ENCODE results near the gene CDH4. TPM values are rescaled to one million over a fixed set of nuclear protein-coding genes. Genes with fewer than 3 reads are reported as not detected.

CDH4 gene
- total and polyA plus RNA-seq, 2 of the 4 experiments (the other 2 are of a cell fraction) = 1.6 to 3.5 TPM

- H4K8ac ChIP-seq (ENCODE audit: low read depth in 2 of 2, low read length in 2 of 2) = no peak overlapping the region
- H2BK20ac ChIP-seq (ENCODE audit: low read depth, low read length) = no peak overlapping the region
- peaks cover 3% of the 10 kb centered on the region for H3K9me3 ChIP-seq (ENCODE audit: control insufficient read depth, insufficient read depth, low read length)
- H3K4me1 ChIP-seq (ENCODE audit: control insufficient read depth, insufficient read depth, low read length) = peaks cover 6% of the 10 kb centered on the region; the same call in 1 of the 2 replicates
- no peak overlapping the region for H2AK9ac ChIP-seq (replicated peaks; ENCODE audit: low read depth, low read length, poor library complexity)
- no peak overlapping the region for H4K91ac ChIP-seq (ENCODE audit: insufficient read depth, low read depth, low read length)
- ATAC-seq (ENCODE audit: low read depth) (no peak), DNase-seq (no peak)
- no peak overlapping the region for H3K4ac ChIP-seq (ENCODE audit: low read depth, low read length)
- no peak overlapping the region for H3K14ac ChIP-seq (replicated peaks; ENCODE audit: low read depth, low read length)
- intact Hi-C loops (cut with micrococcal nuclease) = loop anchor here (10.0 kb wide), 1 partner anchor 1203 kb away; no protein-coding TSS in a partner anchor
- peaks cover 6 to 9% of the 10 kb centered on the region in 2 experiments; a peak in 2 of 4 replicates for H3K79me1 ChIP-seq (ENCODE audit: low read depth in 1 of 2, low read length in 2 of 2)
- no peak overlapping the region for H2BK15ac ChIP-seq (ENCODE audit: low read depth, low read length)
- CTCF ChIA-PET = interaction anchor here (0.6 kb wide), 1 partner anchor 894 kb away, joined by 3 read pairs; no protein-coding TSS in a partner anchor
- BruUV-seq (replicated peaks) = no TSS peak
- H4K5ac ChIP-seq (ENCODE audit: low read depth, low read length) = no peak overlapping the region
- H2AFZ ChIP-seq (replicated peaks; ENCODE audit: low read length, poor library complexity) = no peak overlapping the region
- H3K23ac ChIP-seq (ENCODE audit: low read depth, low read length) = no peak overlapping the region
- H3K4me3 ChIP-seq (ENCODE audit: insufficient read depth, low read depth, low read length) = no peak overlapping the region
- H2BK120ac ChIP-seq (ENCODE audit: low read depth, low read length) = no peak overlapping the region
- TF ChIP-seq CEBPB (IDR thresholded peaks at IDR 0.05; ENCODE audit: low read depth, low read length) = no peak
- TF ChIP-seq RFX5 (IDR thresholded peaks at IDR 0.05; ENCODE audit: low read depth, low read length) = no peak
- no peak overlapping the region for H3K4me2 ChIP-seq (ENCODE audit: low read depth, low read length)
- WGBS, 2 experiments (ENCODE audit: extremely low coverage in 2 of 2, insufficient read length in 1 of 2) = no CpG with 5 or more reads among the region's 20 CpGs
- dilution Hi-C loops (cut with HindIII; ENCODE audit: low sequenced_read_pairs, unreplicated experiment) = no loop called here
- H2BK5ac ChIP-seq (ENCODE audit: low read depth, low read length, poor library complexity, severe bottlenecking) = no peak overlapping the region
- H3K36me3 ChIP-seq (ENCODE audit: control insufficient read depth, insufficient read depth, low read length) = peaks cover 1% of the 10 kb centered on the region; the same call in 1 of the 2 replicates
- H3K27ac ChIP-seq (ENCODE audit: insufficient read depth, low read length) = no peak overlapping the region
- no peaks in the 10 kb centered on the region; the same call in 1 of the 2 replicates for H3K27me3 ChIP-seq (ENCODE audit: control insufficient read depth, insufficient read depth, low read length)
- H4K20me1 ChIP-seq (ENCODE audit: insufficient read depth, low read length) = no peaks in the 10 kb centered on the region
- no peak overlapping the region for H3K56ac ChIP-seq (ENCODE audit: extremely low read depth, insufficient read depth, low read length)
- in situ Hi-C loops (cut with MboI; ENCODE audit: low sequenced_read_pairs) = loop anchor here (25.0 kb wide), 1 partner anchor 630 kb away; no protein-coding TSS in a partner anchor
- H3K9me1 ChIP-seq (ENCODE audit: insufficient read depth, low read length) = 0 out of 2 replicates have a peak, but pooled peaks cover 2% of the 10 kb centered on the region
- POLR2A ChIA-PET (ENCODE audit: unreplicated experiment) = no interaction called here
- no peak overlapping the region for H3K9ac ChIP-seq (ENCODE audit: low read depth, low read length)
- no peak overlapping the region for H2AK5ac ChIP-seq (ENCODE audit: low read depth, low read length)
- no peak overlapping the region for H3K18ac ChIP-seq (ENCODE audit: low read depth, low read length)
Measured at GRCh38 chr20:61257611-61258010, 5.5 kb downstream of the CDH4 start.

Measured in IMR-90 (cell line).